HEK293T (cell line): Measurements from ENCODE around the gene TFAM.

Experiments
- ARNT ChIP-seq: fragments of 450-650 bp; IDR thresholded peaks from 2 replicates; pipeline ENCODE4 v1.6.1; 2017; ENCODE audit warnings: mild to moderate bottlenecking
- BHLHE40 ChIP-seq: fragments of 450-650 bp; IDR thresholded peaks from 2 replicates; pipeline ENCODE4 v1.6.1; 2016; ENCODE audit warnings: mild to moderate bottlenecking, moderate library complexity, borderline replicate concordance
- CTBP1 ChIP-seq: fragments of 450-650 bp; IDR thresholded peaks from 2 replicates; pipeline ENCODE4 v1.6.1; 2016; ENCODE audit warnings: borderline replicate concordance
- FOXK2 ChIP-seq: fragments of 450-650 bp; IDR thresholded peaks from 2 replicates; pipeline ENCODE4 v1.6.1; 2016; ENCODE audit warnings: mild to moderate bottlenecking
- FOXM1 ChIP-seq: fragments of 450-650 bp; IDR thresholded peaks from 2 replicates; pipeline ENCODE4 v1.6.1; 2017; ENCODE audit warnings: mild to moderate bottlenecking, borderline replicate concordance
- LEF1 ChIP-seq: fragments of 450-650 bp; IDR thresholded peaks from 2 replicates; pipeline ENCODE4 v1.6.1; 2017; ENCODE audit warnings: mild to moderate bottlenecking, borderline replicate concordance
- SP1 ChIP-seq: fragments of 450-650 bp; IDR thresholded peaks from 2 replicates; pipeline ENCODE4 v1.6.1; 2017
- SUZ12 ChIP-seq: fragments of 450-650 bp; IDR thresholded peaks from 2 replicates; pipeline ENCODE4 v1.6.1; 2016; ENCODE audit warnings: mild to moderate bottlenecking
- TARDBP ChIP-seq: fragments of 450-650 bp; IDR thresholded peaks from 2 replicates; pipeline ENCODE4 v1.6.1; 2016
- ZNF384 ChIP-seq: fragments of 450-650 bp; IDR thresholded peaks from 2 replicates; pipeline ENCODE4 v1.6.1; 2016
- TF ChIP-seq, protein P1 (sequence below): fragments of 450-650 bp; IDR thresholded peaks from 2 replicates; pipeline ENCODE4 v1.6.1; 2016

DNA sequence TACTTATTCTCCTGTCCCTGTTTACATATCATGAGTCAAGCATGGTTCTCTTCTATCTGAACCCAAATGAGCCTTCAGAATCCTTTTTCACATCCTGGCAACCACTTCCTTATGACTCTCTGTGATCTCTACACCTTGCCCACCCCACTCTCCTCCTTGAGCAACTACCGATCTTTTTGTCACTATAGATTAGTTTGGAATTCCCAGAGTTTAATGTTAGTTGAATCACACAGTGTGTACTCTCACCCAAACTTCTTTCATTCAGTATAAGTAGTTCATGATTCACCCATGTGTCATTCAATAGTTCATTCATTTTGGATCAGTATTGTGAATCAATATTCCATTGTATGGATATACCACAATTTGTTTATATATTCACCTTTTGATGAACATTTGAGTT lies 55.3 kb downstream of the TFAM start:
- no peak for TF ChIP-seq BHLHE40
- no peak for TF ChIP-seq SUZ12
- TF ChIP-seq ARNT: no peak
- no peak for TF ChIP-seq TARDBP
- TF ChIP-seq SP1: no peak
- no peak for TF ChIP-seq LEF1
- TF ChIP-seq FOXM1: no peak
- TF ChIP-seq, protein P1, sequence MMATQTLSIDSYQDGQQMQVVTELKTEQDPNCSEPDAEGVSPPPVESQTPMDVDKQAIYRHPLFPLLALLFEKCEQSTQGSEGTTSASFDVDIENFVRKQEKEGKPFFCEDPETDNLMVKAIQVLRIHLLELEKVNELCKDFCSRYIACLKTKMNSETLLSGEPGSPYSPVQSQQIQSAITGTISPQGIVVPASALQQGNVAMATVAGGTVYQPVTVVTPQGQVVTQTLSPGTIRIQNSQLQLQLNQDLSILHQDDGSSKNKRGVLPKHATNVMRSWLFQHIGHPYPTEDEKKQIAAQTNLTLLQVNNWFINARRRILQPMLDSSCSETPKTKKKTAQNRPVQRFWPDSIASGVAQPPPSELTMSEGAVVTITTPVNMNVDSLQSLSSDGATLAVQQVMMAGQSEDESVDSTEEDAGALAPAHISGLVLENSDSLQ: no peak
- TF ChIP-seq ZNF384: no peak
- no peak for TF ChIP-seq FOXK2
- no peak for TF ChIP-seq CTBP1
